ENCODE data around the gene LLGL1.

The LLGL1 gene

GRCh38 chr17:18241229-18241871 lies 15.9 kb downstream of the LLGL1 start:
- Mint-ChIP-seq H3K4me3 (no peak overlapping the region), H3K27ac (no peak overlapping the region), H3K27me3 (ENCODE audit: low read depth) (no peaks in the 10 kb centered on the region), H3K36me3 (ENCODE audit: low read depth) (peaks cover 31% of the 10 kb centered on the region), H3K4me1 (no peaks in the 10 kb centered on the region), H3K9me3 (no peaks in the 10 kb centered on the region)
- TF ChIP-seq, protein P1, sequence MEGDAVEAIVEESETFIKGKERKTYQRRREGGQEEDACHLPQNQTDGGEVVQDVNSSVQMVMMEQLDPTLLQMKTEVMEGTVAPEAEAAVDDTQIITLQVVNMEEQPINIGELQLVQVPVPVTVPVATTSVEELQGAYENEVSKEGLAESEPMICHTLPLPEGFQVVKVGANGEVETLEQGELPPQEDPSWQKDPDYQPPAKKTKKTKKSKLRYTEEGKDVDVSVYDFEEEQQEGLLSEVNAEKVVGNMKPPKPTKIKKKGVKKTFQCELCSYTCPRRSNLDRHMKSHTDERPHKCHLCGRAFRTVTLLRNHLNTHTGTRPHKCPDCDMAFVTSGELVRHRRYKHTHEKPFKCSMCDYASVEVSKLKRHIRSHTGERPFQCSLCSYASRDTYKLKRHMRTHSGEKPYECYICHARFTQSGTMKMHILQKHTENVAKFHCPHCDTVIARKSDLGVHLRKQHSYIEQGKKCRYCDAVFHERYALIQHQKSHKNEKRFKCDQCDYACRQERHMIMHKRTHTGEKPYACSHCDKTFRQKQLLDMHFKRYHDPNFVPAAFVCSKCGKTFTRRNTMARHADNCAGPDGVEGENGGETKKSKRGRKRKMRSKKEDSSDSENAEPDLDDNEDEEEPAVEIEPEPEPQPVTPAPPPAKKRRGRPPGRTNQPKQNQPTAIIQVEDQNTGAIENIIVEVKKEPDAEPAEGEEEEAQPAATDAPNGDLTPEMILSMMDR (IDR thresholded peaks at IDR 0.05; ENCODE audit: unreplicated experiment in 3 of 3), result no peak

GRCh38 chr17:18245038-18245776 lies 19.8 kb downstream of the LLGL1 start:
- H3K4me3 Mint-ChIP-seq, result no peak overlapping the region
- peaks cover 7% of the 10 kb centered on the region for H3K4me1 Mint-ChIP-seq
- no peaks in the 10 kb centered on the region for H3K27me3 Mint-ChIP-seq (ENCODE audit: low read depth)
- H3K9me3 Mint-ChIP-seq, result no peaks in the 10 kb centered on the region
- no peak overlapping the region for H3K27ac Mint-ChIP-seq
- TF ChIP-seq, protein P1 (IDR thresholded peaks at IDR 0.05; ENCODE audit: unreplicated experiment in 3 of 3), result no peak
- peaks cover 37% of the 10 kb centered on the region for H3K36me3 Mint-ChIP-seq (ENCODE audit: low read depth)

- H3K9me3 Mint-ChIP-seq, result no peaks in the 10 kb centered on the region
- peaks cover 7% of the 10 kb centered on the region for H3K4me1 Mint-ChIP-seq
- H3K36me3 Mint-ChIP-seq (ENCODE audit: low read depth), result peaks cover 47% of the 10 kb centered on the region
- H3K27ac Mint-ChIP-seq, result no peak overlapping the region
- TF ChIP-seq, protein P1 (IDR thresholded peaks at IDR 0.05; ENCODE audit: unreplicated experiment in 3 of 3), result no peak
- H3K4me3 Mint-ChIP-seq, result peak overlapping the region in 1 of 3 experiments; percentile 51
- no peaks in the 10 kb centered on the region for H3K27me3 Mint-ChIP-seq (ENCODE audit: low read depth)
Measured at GRCh38 chr17:18246109-18246725, 20.8 kb downstream of the LLGL1 start.

DNA sequence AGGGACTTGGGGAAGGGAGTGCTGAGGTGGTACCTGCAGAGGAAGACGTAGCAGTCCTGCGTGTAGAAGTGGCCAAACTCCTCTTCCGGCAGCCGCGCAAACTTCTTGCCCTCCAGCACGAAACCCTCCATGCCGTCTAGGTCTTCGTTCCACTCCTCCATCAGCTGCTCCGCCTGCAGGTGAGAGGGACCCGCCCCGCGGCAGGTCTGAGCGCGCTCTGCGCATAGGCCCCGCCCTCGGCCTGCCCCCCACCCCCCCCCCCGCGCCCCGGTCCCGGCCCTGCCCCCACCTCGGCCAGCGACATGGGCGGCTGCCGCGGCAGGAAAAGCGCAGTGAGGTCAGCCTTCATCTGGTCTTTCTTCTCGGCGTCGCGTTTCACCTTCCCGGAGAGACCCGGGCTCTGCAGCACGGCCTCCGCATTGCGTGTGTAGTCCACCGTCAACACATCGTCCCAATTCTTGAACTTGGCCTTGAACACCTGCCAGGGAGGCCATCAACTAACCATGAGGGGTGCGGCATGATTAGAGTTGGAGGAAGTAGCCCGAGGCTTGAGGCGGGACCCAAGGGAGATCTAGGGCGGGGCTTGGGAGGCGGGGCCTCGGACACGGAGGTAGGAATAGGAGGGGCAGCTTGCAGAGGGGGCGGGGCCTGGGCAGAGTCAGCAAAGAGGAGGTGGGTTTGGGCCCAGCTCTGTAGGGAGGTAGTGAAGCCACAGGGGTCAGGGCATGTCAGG lies 21.6 kb downstream of the LLGL1 start:
- Mint-ChIP-seq H3K27ac (peak overlapping the region in 2 of 3 experiments; percentile 58 to 74), H3K36me3 (ENCODE audit: low read depth) (peaks cover 51% of the 10 kb centered on the region), H3K4me3 (peak overlapping the region; percentile 53 to 73 (median 62)), H3K9me3 (no peaks in the 10 kb centered on the region), H3K27me3 (ENCODE audit: low read depth) (no peaks in the 10 kb centered on the region), H3K4me1 (peaks cover 7% of the 10 kb centered on the region)
- TF ChIP-seq, protein P1 (IDR thresholded peaks at IDR 0.05; ENCODE audit: unreplicated experiment in 3 of 3), result no peak

DNA sequence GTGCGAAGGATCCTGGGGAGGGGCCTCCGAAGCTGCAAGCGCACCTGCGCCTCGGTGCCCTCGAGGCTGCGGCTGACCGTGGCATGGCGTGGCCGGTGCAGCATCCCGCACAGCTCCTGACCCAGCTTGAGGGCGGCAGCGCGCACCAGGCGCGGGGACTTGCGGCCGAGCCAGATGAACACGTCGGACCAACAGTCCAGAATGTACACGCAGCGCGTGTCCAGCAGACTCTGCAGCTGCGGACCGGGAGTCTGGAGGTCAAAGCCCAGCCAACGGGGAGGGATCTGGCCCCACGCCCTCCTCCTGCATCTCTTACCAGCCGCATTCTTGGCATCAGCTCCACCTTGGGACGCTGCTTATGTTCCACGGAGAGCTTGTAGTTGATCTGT lies 22.2 kb downstream of the LLGL1 start:
- no peaks in the 10 kb centered on the region for H3K27me3 Mint-ChIP-seq (ENCODE audit: low read depth)
- TF ChIP-seq, protein P1 (IDR thresholded peaks at IDR 0.05; ENCODE audit: unreplicated experiment in 3 of 3), result no peak
- H3K4me1 Mint-ChIP-seq, result peaks cover 7% of the 10 kb centered on the region
- H3K27ac Mint-ChIP-seq, result no peak overlapping the region
- no peaks in the 10 kb centered on the region for H3K9me3 Mint-ChIP-seq
- H3K36me3 Mint-ChIP-seq (ENCODE audit: low read depth), result peaks cover 51% of the 10 kb centered on the region
- H3K4me3 Mint-ChIP-seq, result no peak overlapping the region

Data from nephron (organoid).